HEK293 (cell line): Measurements from ENCODE around the gene AGBL3.

Experiments
- CTCF ChIA-PET: fragments of 350-600 bp; formaldehyde crosslinking; extraction: SDS; loops from one replicate; lab custom pipeline; 2021; ENCODE audit warnings: antibody characterized with exemption; lab: Yijun Ruan, JAX
- POLR2A ChIA-PET: fragments of 300-600 bp; formaldehyde crosslinking; extraction: SDS; loops from one replicate; lab custom pipeline; 2020; ENCODE audit warnings: antibody characterized with exemption, inconsistent platforms; lab: Yijun Ruan, JAX
- H3K27ac ChIP-seq: fragments of 200-500 bp; sonication (Bioruptor generic); 2 replicates; pipeline ENCODE4 v1.5.1; 2014; ENCODE audit warnings: low read depth, low read length, control low read depth, inconsistent platforms; ENCODE audit errors: extremely low read depth
- H3K36me3 ChIP-seq, 2 experiments: fragments of 200-500 bp in 1 of 2; sonication (Bioruptor generic) in 1 of 2; 1 replicate in 1 of 2; 2 replicates in 1 of 2; pipeline ENCODE4 v1.5.1; 2014 to 2017; ENCODE audit warnings: inconsistent platforms in 2 of 2, low read length in 2 of 2; ENCODE audit not compliant: control insufficient read depth in 2 of 2, insufficient read depth in 1 of 2
- H3K4me1 ChIP-seq: fragments of 200-500 bp; sonication (Bioruptor generic); 2 replicates; pipeline ENCODE4 v1.5.1; 2014; ENCODE audit warnings: mild to moderate bottlenecking, low read length, inconsistent platforms; ENCODE audit not compliant: control insufficient read depth, insufficient read depth
- H3K4me3 ChIP-seq: 2 replicates; pipeline ENCODE4 v1.5.1; 2011; ENCODE audit warnings: low read depth, mild to moderate bottlenecking, control low read depth, low read length, moderate library complexity
- H3K9me3 ChIP-seq: fragments of 200-500 bp; sonication (Bioruptor generic); 2 replicates; pipeline ENCODE4 v1.5.1; 2014; ENCODE audit warnings: low read depth, low read length, inconsistent platforms; ENCODE audit not compliant: control insufficient read depth, insufficient read depth
- GFI1B ChIP-seq: fragments of 450-650 bp; formaldehyde crosslinking; IDR thresholded peaks from 2 replicates; pipeline ENCODE4 v1.5.1; 2016; ENCODE audit warnings: missing biosample characterization, missing genetic modification characterization
- OSR2 ChIP-seq: fragments of 450-650 bp; formaldehyde crosslinking; IDR thresholded peaks from 2 replicates; pipeline ENCODE4 v1.5.1; 2016; ENCODE audit warnings: missing biosample characterization, missing genetic modification characterization
- WT1 ChIP-seq: fragments of 450-650 bp; formaldehyde crosslinking; IDR thresholded peaks from 2 replicates; pipeline ENCODE4 v1.5.1; 2016; ENCODE audit warnings: missing biosample characterization, missing genetic modification characterization
- ZNF112 ChIP-seq: fragments of 450-650 bp; formaldehyde crosslinking; IDR thresholded peaks from 2 replicates; pipeline ENCODE4 v1.5.0; 2017; ENCODE audit warnings: missing biosample characterization, missing genetic modification characterization
- ZNF239 ChIP-seq: fragments of 450-650 bp; formaldehyde crosslinking; IDR thresholded peaks from 2 replicates; pipeline ENCODE4 v1.5.1; 2016; ENCODE audit warnings: missing biosample characterization, missing genetic modification characterization
- ZNF354C ChIP-seq: fragments of 450-650 bp; formaldehyde crosslinking; IDR thresholded peaks from 2 replicates; pipeline ENCODE4 v1.5.1; 2016; ENCODE audit warnings: missing biosample characterization, missing genetic modification characterization, low read depth, borderline replicate concordance
- ZNF37A ChIP-seq: fragments of 450-650 bp; IDR thresholded peaks from 2 replicates; pipeline ENCODE4 v1.5.1; 2018; ENCODE audit warnings: missing biosample characterization, missing genetic modification characterization
- ZNF426 ChIP-seq: fragments of 450-650 bp; formaldehyde crosslinking; IDR thresholded peaks from 2 replicates; pipeline ENCODE4 v1.5.1; 2017; ENCODE audit warnings: missing biosample characterization, missing genetic modification characterization, mild to moderate bottlenecking, inconsistent platforms, moderate library complexity
- ZNF544 ChIP-seq: fragments of 450-650 bp; formaldehyde crosslinking; IDR thresholded peaks from 2 replicates; pipeline ENCODE4 v1.5.0; 2017; ENCODE audit warnings: missing biosample characterization, missing genetic modification characterization
- ZNF621 ChIP-seq: fragments of 450-650 bp; formaldehyde crosslinking; IDR thresholded peaks from 2 replicates; pipeline ENCODE4 v1.5.1; 2017; ENCODE audit warnings: missing biosample characterization, missing genetic modification characterization
- ZNF623 ChIP-seq: fragments of 450-650 bp; formaldehyde crosslinking; IDR thresholded peaks from 2 replicates; pipeline ENCODE4 v1.5.1; 2016; ENCODE audit warnings: missing biosample characterization, missing genetic modification characterization
- ZNF658 ChIP-seq: fragments of 450-650 bp; formaldehyde crosslinking; IDR thresholded peaks from 2 replicates; pipeline ENCODE4; 2016; ENCODE audit warnings: missing biosample characterization, missing genetic modification characterization
- ZSCAN23 ChIP-seq: fragments of 450-650 bp; formaldehyde crosslinking; IDR thresholded peaks from 2 replicates; pipeline ENCODE4 v1.5.1; 2016; ENCODE audit warnings: missing biosample characterization, missing genetic modification characterization
- TF ChIP-seq, protein P1 (sequence below): fragments of 450-650 bp; formaldehyde crosslinking; conservative IDR thresholded peaks from 2 replicates; pipeline ENCODE4 v1.5.1; 2016; ENCODE audit warnings: low read depth, missing biosample characterization, missing genetic modification characterization
- TF ChIP-seq, protein P2 (sequence below): fragments of 450-650 bp; formaldehyde crosslinking; IDR thresholded peaks from 2 replicates; pipeline ENCODE4 v1.5.1; 2016; ENCODE audit warnings: missing biosample characterization, missing genetic modification characterization
- TF ChIP-seq, protein P3 (sequence below): fragments of 450-650 bp; formaldehyde crosslinking; IDR thresholded peaks from 2 replicates; pipeline ENCODE4 v1.5.1; 2016; ENCODE audit warnings: missing biosample characterization, missing genetic modification characterization
- TF ChIP-seq, protein P4 (sequence below): fragments of 450-650 bp; formaldehyde crosslinking; IDR thresholded peaks from 2 replicates; pipeline ENCODE4 v1.5.1; 2016; ENCODE audit warnings: missing biosample characterization, missing genetic modification characterization, borderline replicate concordance

AGBL3 gene

DNA sequence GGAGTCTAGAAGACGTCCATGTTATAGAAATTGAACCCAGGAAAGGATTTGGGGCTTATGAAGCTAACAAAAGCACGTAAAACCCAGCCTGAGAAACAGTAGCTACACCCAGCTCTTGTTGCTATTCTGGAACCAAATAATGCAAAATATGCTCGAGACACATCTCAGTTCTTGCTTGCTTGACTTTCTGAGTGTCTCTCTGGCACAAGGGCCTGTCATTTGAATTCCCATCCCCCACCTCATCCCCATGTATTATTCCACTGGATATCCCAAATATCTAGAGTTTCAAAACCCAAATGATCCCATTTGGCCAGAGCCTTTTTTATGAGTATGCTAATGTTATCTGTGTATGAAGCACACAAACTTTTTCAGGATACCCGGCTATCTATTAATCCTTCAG lies 48.2 kb upstream of the AGBL3 start:
- no peaks in the 10 kb centered on the region for H3K9me3 ChIP-seq
- POLR2A ChIA-PET = no interaction called here
- no peak overlapping the region for H3K27ac ChIP-seq
- TF ChIP-seq ZNF623 (tag by site-specific recombination) (no peak), GFI1B (no peak), ZSCAN23 (tag by site-specific recombination) (no peak)
- TF ChIP-seq, protein P1, sequence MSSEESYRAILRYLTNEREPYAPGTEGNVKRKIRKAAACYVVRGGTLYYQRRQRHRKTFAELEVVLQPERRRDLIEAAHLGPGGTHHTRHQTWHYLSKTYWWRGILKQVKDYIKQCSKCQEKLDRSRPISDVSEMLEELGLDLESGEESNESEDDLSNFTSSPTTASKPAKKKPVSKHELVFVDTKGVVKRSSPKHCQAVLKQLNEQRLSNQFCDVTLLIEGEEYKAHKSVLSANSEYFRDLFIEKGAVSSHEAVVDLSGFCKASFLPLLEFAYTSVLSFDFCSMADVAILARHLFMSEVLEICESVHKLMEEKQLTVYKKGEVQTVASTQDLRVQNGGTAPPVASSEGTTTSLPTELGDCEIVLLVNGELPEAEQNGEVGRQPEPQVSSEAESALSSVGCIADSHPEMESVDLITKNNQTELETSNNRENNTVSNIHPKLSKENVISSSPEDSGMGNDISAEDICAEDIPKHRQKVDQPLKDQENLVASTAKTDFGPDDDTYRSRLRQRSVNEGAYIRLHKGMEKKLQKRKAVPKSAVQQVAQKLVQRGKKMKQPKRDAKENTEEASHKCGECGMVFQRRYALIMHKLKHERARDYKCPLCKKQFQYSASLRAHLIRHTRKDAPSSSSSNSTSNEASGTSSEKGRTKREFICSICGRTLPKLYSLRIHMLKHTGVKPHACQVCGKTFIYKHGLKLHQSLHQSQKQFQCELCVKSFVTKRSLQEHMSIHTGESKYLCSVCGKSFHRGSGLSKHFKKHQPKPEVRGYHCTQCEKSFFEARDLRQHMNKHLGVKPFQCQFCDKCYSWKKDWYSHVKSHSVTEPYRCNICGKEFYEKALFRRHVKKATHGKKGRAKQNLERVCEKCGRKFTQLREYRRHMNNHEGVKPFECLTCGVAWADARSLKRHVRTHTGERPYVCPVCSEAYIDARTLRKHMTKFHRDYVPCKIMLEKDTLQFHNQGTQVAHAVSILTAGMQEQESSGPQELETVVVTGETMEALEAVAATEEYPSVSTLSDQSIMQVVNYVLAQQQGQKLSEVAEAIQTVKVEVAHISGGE (tag by site-specific recombination) = no peak
- TF ChIP-seq, protein P2, sequence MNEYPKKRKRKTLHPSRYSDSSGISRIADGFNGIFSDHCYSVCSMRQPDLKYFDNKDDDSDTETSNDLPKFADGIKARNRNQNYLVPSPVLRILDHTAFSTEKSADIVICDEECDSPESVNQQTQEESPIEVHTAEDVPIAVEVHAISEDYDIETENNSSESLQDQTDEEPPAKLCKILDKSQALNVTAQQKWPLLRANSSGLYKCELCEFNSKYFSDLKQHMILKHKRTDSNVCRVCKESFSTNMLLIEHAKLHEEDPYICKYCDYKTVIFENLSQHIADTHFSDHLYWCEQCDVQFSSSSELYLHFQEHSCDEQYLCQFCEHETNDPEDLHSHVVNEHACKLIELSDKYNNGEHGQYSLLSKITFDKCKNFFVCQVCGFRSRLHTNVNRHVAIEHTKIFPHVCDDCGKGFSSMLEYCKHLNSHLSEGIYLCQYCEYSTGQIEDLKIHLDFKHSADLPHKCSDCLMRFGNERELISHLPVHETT (tag by site-specific recombination) = no peak
- TF ChIP-seq, all 188 proteins: peak for 0
- Histone ChIP-seq H3K4me1 (no peaks in the 10 kb centered on the region), H3K36me3 (peaks cover 0 to 14% of the 10 kb centered on the region in 2 experiments; a peak in 1 of 3 replicates), H3K4me3 (no peak overlapping the region)
- CTCF ChIA-PET = no interaction called here

DNA sequence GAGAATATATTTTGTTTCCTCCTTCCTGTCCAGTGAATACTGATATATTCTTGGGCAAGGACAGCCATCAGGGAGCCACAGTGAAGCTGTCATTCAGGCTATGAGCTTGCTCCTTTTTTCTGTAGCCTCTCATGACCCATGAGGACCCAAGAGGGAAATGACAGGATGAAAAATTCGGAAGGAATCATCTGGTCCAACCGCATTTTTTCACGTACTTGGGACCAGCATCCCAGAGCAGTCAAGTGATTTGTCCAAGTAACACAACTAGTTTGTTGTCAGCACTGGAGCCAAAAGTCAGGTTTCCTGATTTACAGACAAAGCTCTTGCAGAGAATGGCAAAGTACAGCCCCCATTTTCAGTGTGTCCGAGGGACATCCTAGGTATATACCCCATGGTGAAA lies 47.2 kb upstream of the AGBL3 start:
- ChIA-PET POLR2A (no interaction called here), CTCF (interaction anchor here (0.6 to 2.0 kb wide), 3 partner anchors 246 to 854 kb away, joined by 3 to 6 read pairs (median 3); no protein-coding TSS in a partner anchor)

More for the DNA sequence above, 47.2 kb upstream of the AGBL3 start:
- H3K27ac ChIP-seq = no peak overlapping the region
- TF ChIP-seq ZNF239 (tag by site-specific recombination) (no peak), OSR2 (no peak), ZNF621 (tag by site-specific recombination) (no peak), ZNF426 (tag by site-specific recombination) (no peak), ZNF544 (tag by site-specific recombination) (no peak), WT1 (tag by site-specific recombination) (no peak), ZNF112 (tag by site-specific recombination) (no peak), ZSCAN23 (tag by site-specific recombination) (no peak), ZNF37A (tag by site-specific recombination) (no peak), ZNF354C (no peak), ZNF658 (no peak)
- TF ChIP-seq, protein P3, sequence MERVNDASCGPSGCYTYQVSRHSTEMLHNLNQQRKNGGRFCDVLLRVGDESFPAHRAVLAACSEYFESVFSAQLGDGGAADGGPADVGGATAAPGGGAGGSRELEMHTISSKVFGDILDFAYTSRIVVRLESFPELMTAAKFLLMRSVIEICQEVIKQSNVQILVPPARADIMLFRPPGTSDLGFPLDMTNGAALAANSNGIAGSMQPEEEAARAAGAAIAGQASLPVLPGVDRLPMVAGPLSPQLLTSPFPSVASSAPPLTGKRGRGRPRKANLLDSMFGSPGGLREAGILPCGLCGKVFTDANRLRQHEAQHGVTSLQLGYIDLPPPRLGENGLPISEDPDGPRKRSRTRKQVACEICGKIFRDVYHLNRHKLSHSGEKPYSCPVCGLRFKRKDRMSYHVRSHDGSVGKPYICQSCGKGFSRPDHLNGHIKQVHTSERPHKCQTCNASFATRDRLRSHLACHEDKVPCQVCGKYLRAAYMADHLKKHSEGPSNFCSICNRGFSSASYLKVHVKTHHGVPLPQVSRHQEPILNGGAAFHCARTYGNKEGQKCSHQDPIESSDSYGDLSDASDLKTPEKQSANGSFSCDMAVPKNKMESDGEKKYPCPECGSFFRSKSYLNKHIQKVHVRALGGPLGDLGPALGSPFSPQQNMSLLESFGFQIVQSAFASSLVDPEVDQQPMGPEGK (tag by site-specific recombination) = no peak
- TF ChIP-seq, protein P4, sequence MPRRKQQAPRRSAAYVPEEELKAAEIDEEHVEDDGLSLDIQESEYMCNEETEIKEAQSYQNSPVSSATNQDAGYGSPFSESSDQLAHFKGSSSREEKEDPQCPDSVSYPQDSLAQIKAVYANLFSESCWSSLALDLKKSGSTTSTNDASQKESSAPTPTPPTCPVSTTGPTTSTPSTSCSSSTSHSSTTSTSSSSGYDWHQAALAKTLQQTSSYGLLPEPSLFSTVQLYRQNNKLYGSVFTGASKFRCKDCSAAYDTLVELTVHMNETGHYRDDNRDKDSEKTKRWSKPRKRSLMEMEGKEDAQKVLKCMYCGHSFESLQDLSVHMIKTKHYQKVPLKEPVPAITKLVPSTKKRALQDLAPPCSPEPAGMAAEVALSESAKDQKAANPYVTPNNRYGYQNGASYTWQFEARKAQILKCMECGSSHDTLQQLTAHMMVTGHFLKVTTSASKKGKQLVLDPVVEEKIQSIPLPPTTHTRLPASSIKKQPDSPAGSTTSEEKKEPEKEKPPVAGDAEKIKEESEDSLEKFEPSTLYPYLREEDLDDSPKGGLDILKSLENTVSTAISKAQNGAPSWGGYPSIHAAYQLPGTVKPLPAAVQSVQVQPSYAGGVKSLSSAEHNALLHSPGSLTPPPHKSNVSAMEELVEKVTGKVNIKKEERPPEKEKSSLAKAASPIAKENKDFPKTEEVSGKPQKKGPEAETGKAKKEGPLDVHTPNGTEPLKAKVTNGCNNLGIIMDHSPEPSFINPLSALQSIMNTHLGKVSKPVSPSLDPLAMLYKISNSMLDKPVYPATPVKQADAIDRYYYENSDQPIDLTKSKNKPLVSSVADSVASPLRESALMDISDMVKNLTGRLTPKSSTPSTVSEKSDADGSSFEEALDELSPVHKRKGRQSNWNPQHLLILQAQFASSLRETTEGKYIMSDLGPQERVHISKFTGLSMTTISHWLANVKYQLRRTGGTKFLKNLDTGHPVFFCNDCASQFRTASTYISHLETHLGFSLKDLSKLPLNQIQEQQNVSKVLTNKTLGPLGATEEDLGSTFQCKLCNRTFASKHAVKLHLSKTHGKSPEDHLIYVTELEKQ (tag by site-specific recombination) = no peak
- no peak overlapping the region for H3K4me3 ChIP-seq
- H3K4me1 ChIP-seq = no peaks in the 10 kb centered on the region
- H3K36me3 ChIP-seq = peaks cover 0 to 7% of the 10 kb centered on the region in 2 experiments; a peak in 1 of 3 replicates
- H3K9me3 ChIP-seq = no peaks in the 10 kb centered on the region
